HG02970 (cell line): ENCODE results near the gene ZBTB48.
"Not testable (repeated sequence)": the region's sequence is repeated elsewhere in the genome, so short reads cannot be mapped to it uniquely, and the experiment has no call there.

Experiments used
- ATAC-seq: cut with Tn5 transposase; IDR thresholded peaks from one replicate; pipeline ENCODE4 v1.9.1; 2021; ENCODE audit warnings: mild to moderate bottlenecking, moderate library complexity, moderate number of reproducible peaks; ENCODE audit not compliant: unreplicated experiment, low FRiP score

The ZBTB48 gene

GRCh38 chr1:6579374-6580118 is at the start of gene ZBTB48:
TSS of gene ZBTB48 (plus strand) at chr1:6579994. CDS start at chr1:6580610, 616 bp downstream.
- ATAC-seq, result peak; percentile 96

- ATAC-seq, result no peak
Observed at GRCh38 chr1:6530504-6531160, 49.2 kb upstream of the ZBTB48 start.

GRCh38 chr1:6531996-6532395 is 47.8 kb upstream of the ZBTB48 start:
- no peak for ATAC-seq

GRCh38 chr1:6534248-6534822 is 45.5 kb upstream of the ZBTB48 start:
- no peak for ATAC-seq

- no peak for ATAC-seq
Observed at GRCh38 chr1:6535214-6535613, 44.6 kb upstream of the ZBTB48 start.

GRCh38 chr1:6536291-6536690 is 43.5 kb upstream of the ZBTB48 start:
- no peak for ATAC-seq

GRCh38 chr1:6538956-6539355 is 40.8 kb upstream of the ZBTB48 start:
- no peak for ATAC-seq

- no peak for ATAC-seq
Observed at GRCh38 chr1:6544831-6545230, 35.0 kb upstream of the ZBTB48 start.

- ATAC-seq, result no peak
Observed at GRCh38 chr1:6545276-6546112, 34.3 kb upstream of the ZBTB48 start.

- ATAC-seq, result no peak
Observed at GRCh38 chr1:6546326-6546725, 33.5 kb upstream of the ZBTB48 start.

GRCh38 chr1:6547301-6547700 is 32.5 kb upstream of the ZBTB48 start:
- no peak for ATAC-seq

- ATAC-seq, result peak; percentile 95
Observed at GRCh38 chr1:6554031-6554906, 25.5 kb upstream of the ZBTB48 start, which contains the start of gene NOL9. TSS of gene NOL9 (minus strand) at chr1:6554513. CDS start at chr1:6554502, 11 bp downstream.

- no peak for ATAC-seq
Observed at GRCh38 chr1:6554907-6555778, 24.7 kb upstream of the ZBTB48 start, which contains the start of gene TAS1R1. TSS of gene TAS1R1 (plus strand) at chr1:6555307. CDS start at chr1:6555374, 67 bp downstream.

GRCh38 chr1:6557597-6557996 is 22.2 kb upstream of the ZBTB48 start:
- ATAC-seq, result no peak

- not testable (repeated sequence) for ATAC-seq
Observed at GRCh38 chr1:6559161-6559560, 20.6 kb upstream of the ZBTB48 start.

GRCh38 chr1:6560267-6560666 is 19.5 kb upstream of the ZBTB48 start:
- ATAC-seq, result no peak

GRCh38 chr1:6569033-6569432 is 10.8 kb upstream of the ZBTB48 start:
- no peak for ATAC-seq

- no peak for ATAC-seq
Observed at GRCh38 chr1:6570100-6570499, 9.7 kb upstream of the ZBTB48 start.

- no peak for ATAC-seq
Observed at GRCh38 chr1:6570987-6571386, 8.8 kb upstream of the ZBTB48 start.
